Ishikawa (cell line): ENCODE results near the gene KLHL25.

ENCODE experiments used
- CEBPB ChIP-seq: IDR thresholded peaks from 2 replicates; pipeline ENCODE4 v1.6.1; 2012
- CREB1 ChIP-seq: IDR thresholded peaks from 2 replicates; pipeline ENCODE4 v1.6.1; 2012; ENCODE audit warnings: low read depth
- EGR1 ChIP-seq: IDR thresholded peaks from 2 replicates; pipeline ENCODE4 v1.6.1; 2012
- EP300 ChIP-seq: IDR thresholded peaks from 2 replicates; pipeline ENCODE4 v1.6.1; 2012; ENCODE audit warnings: borderline replicate concordance
- FOXM1 ChIP-seq: IDR thresholded peaks from 2 replicates; pipeline ENCODE4 v1.6.1; 2012; ENCODE audit warnings: low read depth, borderline replicate concordance
- NFIC ChIP-seq: IDR thresholded peaks from 2 replicates; pipeline ENCODE4 v1.6.1; 2012
- RAD21 ChIP-seq: IDR thresholded peaks from 2 replicates; pipeline ENCODE4 v1.6.1; 2012; ENCODE audit warnings: low read depth
- TAF1 ChIP-seq: IDR thresholded peaks from 2 replicates; pipeline ENCODE4 v1.6.1; 2012; ENCODE audit warnings: low read depth, mild to moderate bottlenecking
- TCF12 ChIP-seq: IDR thresholded peaks from 2 replicates; pipeline ENCODE4 v1.6.1; 2012; ENCODE audit warnings: low read depth
- TEAD4 ChIP-seq: IDR thresholded peaks from 2 replicates; pipeline ENCODE4 v1.6.1; 2012
- YY1 ChIP-seq: IDR thresholded peaks from 2 replicates; pipeline ENCODE4 v1.6.1; 2012; ENCODE audit warnings: low read depth
- ZBTB7A ChIP-seq: IDR thresholded peaks from 2 replicates; pipeline ENCODE4 v1.6.1; 2012; ENCODE audit warnings: low read depth
- TF ChIP-seq, protein P1 (sequence below): IDR thresholded peaks from 2 replicates; pipeline ENCODE4 v1.6.1; 2012; ENCODE audit warnings: low read depth, mild to moderate bottlenecking
- TF ChIP-seq, protein P2 (sequence below): IDR thresholded peaks from 2 replicates; pipeline ENCODE4 v1.6.1; 2012
- TF ChIP-seq, protein P3 (sequence below): IDR thresholded peaks from 2 replicates; pipeline ENCODE4 v1.6.1; 2012

The KLHL25 gene

DNA sequence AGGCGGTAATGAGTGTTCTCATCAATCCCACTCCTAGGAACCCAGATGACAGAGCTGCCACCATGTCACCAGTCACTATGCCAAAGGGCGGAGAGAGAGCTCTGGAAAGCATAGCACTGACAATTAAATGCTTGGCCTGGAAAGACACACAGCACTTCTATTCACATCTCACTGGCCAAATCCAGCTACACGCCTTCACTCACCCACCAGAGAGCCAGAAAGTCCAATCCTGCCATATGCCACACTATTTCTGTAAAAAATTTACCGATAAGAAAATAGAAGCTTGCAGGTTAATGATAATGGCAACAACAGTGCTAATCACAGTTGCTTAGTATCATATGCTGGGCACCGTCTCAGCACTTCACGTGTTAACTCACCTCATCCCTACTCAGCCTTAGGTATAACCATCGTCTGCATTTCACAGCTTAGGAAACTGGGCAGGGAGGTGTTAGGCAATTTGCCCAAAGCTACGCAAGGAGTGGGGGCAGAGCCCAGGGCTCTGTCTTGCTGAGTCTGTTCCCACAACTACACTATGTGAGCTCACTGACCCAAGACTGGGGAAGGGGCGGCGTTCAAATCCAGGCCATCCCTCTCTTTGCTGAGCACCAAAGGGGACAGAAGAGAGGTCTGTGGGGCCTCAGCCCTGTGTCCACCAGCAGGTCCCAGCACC lies 16.5 kb downstream of the KLHL25 start:
- TF ChIP-seq CEBPB (no peak), CREB1 (no peak), ZBTB7A (no peak), EGR1 (no peak), TEAD4 (no peak), RAD21 (no peak), FOXM1 (no peak), TCF12 (no peak), TAF1 (no peak), NFIC (no peak), EP300 (no peak), YY1 (no peak)
- TF ChIP-seq, protein P1, sequence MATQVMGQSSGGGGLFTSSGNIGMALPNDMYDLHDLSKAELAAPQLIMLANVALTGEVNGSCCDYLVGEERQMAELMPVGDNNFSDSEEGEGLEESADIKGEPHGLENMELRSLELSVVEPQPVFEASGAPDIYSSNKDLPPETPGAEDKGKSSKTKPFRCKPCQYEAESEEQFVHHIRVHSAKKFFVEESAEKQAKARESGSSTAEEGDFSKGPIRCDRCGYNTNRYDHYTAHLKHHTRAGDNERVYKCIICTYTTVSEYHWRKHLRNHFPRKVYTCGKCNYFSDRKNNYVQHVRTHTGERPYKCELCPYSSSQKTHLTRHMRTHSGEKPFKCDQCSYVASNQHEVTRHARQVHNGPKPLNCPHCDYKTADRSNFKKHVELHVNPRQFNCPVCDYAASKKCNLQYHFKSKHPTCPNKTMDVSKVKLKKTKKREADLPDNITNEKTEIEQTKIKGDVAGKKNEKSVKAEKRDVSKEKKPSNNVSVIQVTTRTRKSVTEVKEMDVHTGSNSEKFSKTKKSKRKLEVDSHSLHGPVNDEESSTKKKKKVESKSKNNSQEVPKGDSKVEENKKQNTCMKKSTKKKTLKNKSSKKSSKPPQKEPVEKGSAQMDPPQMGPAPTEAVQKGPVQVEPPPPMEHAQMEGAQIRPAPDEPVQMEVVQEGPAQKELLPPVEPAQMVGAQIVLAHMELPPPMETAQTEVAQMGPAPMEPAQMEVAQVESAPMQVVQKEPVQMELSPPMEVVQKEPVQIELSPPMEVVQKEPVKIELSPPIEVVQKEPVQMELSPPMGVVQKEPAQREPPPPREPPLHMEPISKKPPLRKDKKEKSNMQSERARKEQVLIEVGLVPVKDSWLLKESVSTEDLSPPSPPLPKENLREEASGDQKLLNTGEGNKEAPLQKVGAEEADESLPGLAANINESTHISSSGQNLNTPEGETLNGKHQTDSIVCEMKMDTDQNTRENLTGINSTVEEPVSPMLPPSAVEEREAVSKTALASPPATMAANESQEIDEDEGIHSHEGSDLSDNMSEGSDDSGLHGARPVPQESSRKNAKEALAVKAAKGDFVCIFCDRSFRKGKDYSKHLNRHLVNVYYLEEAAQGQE: no peak
- TF ChIP-seq, protein P2, sequence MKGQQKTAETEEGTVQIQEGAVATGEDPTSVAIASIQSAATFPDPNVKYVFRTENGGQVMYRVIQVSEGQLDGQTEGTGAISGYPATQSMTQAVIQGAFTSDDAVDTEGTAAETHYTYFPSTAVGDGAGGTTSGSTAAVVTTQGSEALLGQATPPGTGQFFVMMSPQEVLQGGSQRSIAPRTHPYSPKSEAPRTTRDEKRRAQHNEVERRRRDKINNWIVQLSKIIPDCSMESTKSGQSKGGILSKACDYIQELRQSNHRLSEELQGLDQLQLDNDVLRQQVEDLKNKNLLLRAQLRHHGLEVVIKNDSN: no peak
- TF ChIP-seq, protein P3, sequence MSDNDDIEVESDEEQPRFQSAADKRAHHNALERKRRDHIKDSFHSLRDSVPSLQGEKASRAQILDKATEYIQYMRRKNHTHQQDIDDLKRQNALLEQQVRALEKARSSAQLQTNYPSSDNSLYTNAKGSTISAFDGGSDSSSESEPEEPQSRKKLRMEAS: no peak

DNA sequence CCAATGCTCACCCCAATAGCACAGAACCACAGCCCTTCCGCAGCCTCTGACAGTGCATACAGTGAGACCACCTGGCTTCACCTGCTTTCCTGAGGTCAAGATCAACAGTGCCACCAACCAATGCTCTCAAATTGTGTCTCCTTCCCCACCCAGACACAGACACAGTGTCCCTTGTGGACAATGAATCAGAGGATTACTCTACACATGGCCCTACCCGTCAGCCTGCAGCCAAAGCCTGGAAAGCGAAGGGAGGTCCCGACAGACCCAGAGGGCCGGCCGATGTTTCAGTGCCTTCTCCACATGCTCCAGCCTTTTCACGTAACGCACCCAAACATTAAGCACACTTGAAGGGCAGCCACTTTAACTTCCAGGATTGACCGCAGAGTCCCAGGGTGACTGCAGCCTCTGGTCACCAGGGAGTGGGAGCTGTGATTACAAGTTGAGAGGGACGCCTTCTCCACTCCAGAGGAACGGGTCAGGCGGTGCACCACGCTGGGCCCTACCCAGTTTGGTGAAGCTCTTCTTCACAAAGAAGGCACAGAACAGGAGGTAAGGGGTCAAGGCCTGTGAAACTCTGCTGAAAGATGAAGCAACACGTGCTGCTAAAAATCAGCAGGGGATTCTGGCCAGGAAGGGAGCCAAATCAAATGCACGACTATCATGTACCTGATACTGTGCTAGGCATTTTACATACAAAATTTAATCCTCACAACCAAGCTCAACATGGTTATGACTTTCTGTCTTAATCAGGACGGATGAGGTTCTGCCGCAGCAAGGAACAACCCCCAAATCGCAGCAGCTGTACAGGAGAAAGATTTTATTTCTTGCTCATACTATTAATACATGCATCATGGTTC lies 17.2 kb downstream of the KLHL25 start:
- TF ChIP-seq ZBTB7A (no peak), EP300 (no peak), NFIC (no peak), CEBPB (no peak), RAD21 (no peak), YY1 (no peak), TCF12 (no peak), TAF1 (no peak), CREB1 (no peak), TEAD4 (no peak), FOXM1 (no peak)
- TF ChIP-seq, protein P2: no peak
- TF ChIP-seq, protein P1: no peak

DNA sequence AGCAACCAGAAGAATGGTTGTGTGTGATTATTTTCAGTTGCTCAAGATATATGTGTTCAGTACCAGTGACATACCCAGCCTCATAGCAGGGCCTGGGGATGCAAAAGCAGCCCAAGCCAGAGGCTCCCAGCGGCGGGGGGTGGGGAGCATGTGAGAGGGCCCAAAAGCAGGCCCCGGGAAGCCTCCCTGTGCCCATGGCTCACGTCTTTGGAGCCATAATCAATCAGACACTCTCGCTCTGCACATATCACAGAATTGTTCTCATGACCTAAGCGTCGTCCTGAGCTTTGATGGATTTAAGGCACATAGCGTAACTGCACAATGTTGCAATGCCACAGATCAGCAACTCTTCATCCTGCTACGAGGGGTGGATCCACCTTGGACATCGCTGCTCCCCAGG lies 20.8 kb downstream of the KLHL25 start:
- no peak for TF ChIP-seq RAD21
- TF ChIP-seq TAF1: no peak
- TF ChIP-seq FOXM1: no peak
- TF ChIP-seq, protein P2: no peak
- TF ChIP-seq EGR1: no peak
- TF ChIP-seq, protein P3: no peak
- no peak for TF ChIP-seq YY1
- TF ChIP-seq CEBPB: no peak
- no peak for TF ChIP-seq NFIC
- no peak for TF ChIP-seq TCF12
- TF ChIP-seq ZBTB7A: no peak
- no peak for TF ChIP-seq EP300
- TF ChIP-seq TEAD4: no peak

DNA sequence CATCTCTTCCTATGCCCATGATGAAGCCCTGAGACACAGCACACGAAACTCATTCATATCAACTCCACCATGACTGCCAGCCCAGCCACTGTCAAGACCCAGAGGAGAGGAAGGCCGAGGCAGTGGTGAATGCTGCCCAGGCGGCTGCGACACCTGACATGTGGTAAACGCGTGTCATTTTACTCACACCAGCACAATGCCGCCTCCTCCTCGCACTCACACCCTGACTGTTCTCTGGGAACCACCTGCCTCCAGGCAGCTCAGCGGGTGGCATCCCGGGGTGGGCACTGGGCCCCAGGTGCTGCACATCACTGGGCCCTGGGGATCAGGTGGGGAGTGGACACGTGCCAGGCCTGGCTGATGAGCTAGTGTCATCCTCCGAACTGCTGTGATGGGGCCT lies 21.5 kb downstream of the KLHL25 start:
- TF ChIP-seq TAF1: no peak
- TF ChIP-seq, protein P1: no peak
- no peak for TF ChIP-seq FOXM1
- TF ChIP-seq TCF12: no peak
- no peak for TF ChIP-seq NFIC
- no peak for TF ChIP-seq ZBTB7A
- TF ChIP-seq TEAD4: no peak
- TF ChIP-seq RAD21: no peak
- TF ChIP-seq, protein P2: no peak
- TF ChIP-seq, protein P3: no peak
- TF ChIP-seq EGR1: no peak
- no peak for TF ChIP-seq CEBPB
- no peak for TF ChIP-seq CREB1
- TF ChIP-seq YY1: no peak
